Lung (tissue), 12 donors: Measurements from ENCODE around the gene NRIP1. TPM values are rescaled to one million over a fixed set of nuclear protein-coding genes. Genes with fewer than 3 reads are reported as not detected.

ENCODE experiments used
- ATAC-seq: fragments of 200-7000 bp; cut with Tn5 transposase; one replicate; pipeline ENCODE4 v1.9.1; 2020; ENCODE audit warnings: moderate number of reproducible peaks; ENCODE audit not compliant: insufficient read depth, low FRiP score
- DNase-seq, 3 donors: peaks; one replicate each; pipeline ENCODE4 v3.0.0-alpha.2; 2013 to 2017
- H3K27ac ChIP-seq, 2 donors: one replicate each; pipeline ENCODE4 v1.5.1; 2013; ENCODE audit warnings: mild to moderate bottlenecking in 2 of 2, moderate library complexity in 2 of 2, control low read depth in 1 of 2, inconsistent platforms in 1 of 2, low read depth in 1 of 2, low read length in 1 of 2
- H3K27me3 ChIP-seq, 3 donors: one replicate each; pipeline ENCODE4 v1.5.1; 2013; ENCODE audit warnings: low read length in 2 of 3; ENCODE audit not compliant: control insufficient read depth in 3 of 3, insufficient read depth in 3 of 3
- H3K36me3 ChIP-seq, 4 donors: one replicate each; pipeline ENCODE4 v1.5.1; 2013; ENCODE audit warnings: low read length in 4 of 4, mild to moderate bottlenecking in 1 of 4, moderate library complexity in 1 of 4; ENCODE audit not compliant: control insufficient read depth in 4 of 4, insufficient read depth in 4 of 4
- H3K4me1 ChIP-seq, 5 donors: one replicate each; pipeline ENCODE4 v1.5.1; 2013; ENCODE audit warnings: low read length in 5 of 5, mild to moderate bottlenecking in 2 of 5, moderate library complexity in 1 of 5; ENCODE audit not compliant: control insufficient read depth in 5 of 5, insufficient read depth in 5 of 5
- H3K4me3 ChIP-seq: one replicate; pipeline ENCODE4 v1.5.1; 2013; ENCODE audit warnings: mild to moderate bottlenecking, control low read depth, moderate library complexity
- H3K9ac ChIP-seq, 2 donors: one replicate each; pipeline ENCODE4 v1.5.1; 2013; ENCODE audit warnings: low read length in 2 of 2, control low read depth in 1 of 2; ENCODE audit not compliant: insufficient read depth in 1 of 2
- H3K9me3 ChIP-seq, 4 donors: one replicate each; pipeline ENCODE4 v1.5.1; 2013; ENCODE audit warnings: low read length in 3 of 4, mild to moderate bottlenecking in 1 of 4, moderate library complexity in 1 of 4; ENCODE audit not compliant: control insufficient read depth in 4 of 4, insufficient read depth in 3 of 4
- WGBS, 2 donors: extraction: QIAGEN DNeasy Blood & Tissue Kit; methylation state at CpG; one replicate each; pipeline ENCODE4 v1.1.7; 2013; 5-methylcytosine and 5-hydroxymethylcytosine counted together
- polyA plus RNA-seq, 2 donors: library from polyadenylated mRNA; stranded (reverse); fragments of 200-250 nt; gene quantifications; one replicate each; pipeline ENCODE4 v1.2.1, GENCODE V29; 2013
- total RNA-seq, 2 donors: library from RNA; depleted of rRNA in 1 of 2; stranded (reverse); fragments of >200 nt in 1 of 2; gene quantifications; one replicate each; pipeline ENCODE4 v1.2.1, GENCODE V29; 2014 to 2021
- TF ChIP-seq, protein P1 (sequence below): IDR thresholded peaks from 2 replicates; pipeline ENCODE4 v1.5.1; 2012; ENCODE audit warnings: mild to moderate bottlenecking; ENCODE audit errors: control extremely low read depth, extremely low read depth
- donor health status: control.
- donor health status: control.
- donor health status: Bipolar disorder and iron deficiency.
- donor health status: healthy.
- donor health status: DM: yes; HTN: yes; CAD: no.

Gene NRIP1
- total and polyA plus RNA-seq, 4 donors = 5.9 to 35.5 (median 18.3) TPM

GRCh38 chr21:15037095-15037899 is 27.5 kb downstream of the NRIP1 start:
- WGBS, 2 donors = 77 to 89% methylated on average over 5 of the region's 5 CpGs
- Histone ChIP-seq H3K27me3 (no peaks in the 10 kb centered on the region), H3K4me3 (no peak overlapping the region), H3K9me3 (no peaks in the 10 kb centered on the region), H3K27ac (no peak overlapping the region), H3K9ac (no peak overlapping the region), H3K4me1 (peaks cover 0 to 7% (median 0%) of the 10 kb centered on the region in 5 donors), H3K36me3 (peaks cover 0 to under 1% (median 0%) of the 10 kb centered on the region in 4 donors)
- TF ChIP-seq, protein P1, sequence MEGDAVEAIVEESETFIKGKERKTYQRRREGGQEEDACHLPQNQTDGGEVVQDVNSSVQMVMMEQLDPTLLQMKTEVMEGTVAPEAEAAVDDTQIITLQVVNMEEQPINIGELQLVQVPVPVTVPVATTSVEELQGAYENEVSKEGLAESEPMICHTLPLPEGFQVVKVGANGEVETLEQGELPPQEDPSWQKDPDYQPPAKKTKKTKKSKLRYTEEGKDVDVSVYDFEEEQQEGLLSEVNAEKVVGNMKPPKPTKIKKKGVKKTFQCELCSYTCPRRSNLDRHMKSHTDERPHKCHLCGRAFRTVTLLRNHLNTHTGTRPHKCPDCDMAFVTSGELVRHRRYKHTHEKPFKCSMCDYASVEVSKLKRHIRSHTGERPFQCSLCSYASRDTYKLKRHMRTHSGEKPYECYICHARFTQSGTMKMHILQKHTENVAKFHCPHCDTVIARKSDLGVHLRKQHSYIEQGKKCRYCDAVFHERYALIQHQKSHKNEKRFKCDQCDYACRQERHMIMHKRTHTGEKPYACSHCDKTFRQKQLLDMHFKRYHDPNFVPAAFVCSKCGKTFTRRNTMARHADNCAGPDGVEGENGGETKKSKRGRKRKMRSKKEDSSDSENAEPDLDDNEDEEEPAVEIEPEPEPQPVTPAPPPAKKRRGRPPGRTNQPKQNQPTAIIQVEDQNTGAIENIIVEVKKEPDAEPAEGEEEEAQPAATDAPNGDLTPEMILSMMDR = no peak
- DNase-seq (no peak), ATAC-seq (no peak)

GRCh38 chr21:15036189-15036588 is 28.6 kb downstream of the NRIP1 start:
- Histone ChIP-seq H3K4me3 (no peak overlapping the region), H3K27me3 (no peaks in the 10 kb centered on the region), H3K9me3 (no peaks in the 10 kb centered on the region), H3K36me3 (no peaks in the 10 kb centered on the region), H3K27ac (no peak overlapping the region), H3K9ac (no peak overlapping the region), H3K4me1 (peaks cover 0 to 7% (median 0%) of the 10 kb centered on the region in 5 donors)
- TF ChIP-seq, protein P1 = no peak
- 41 to 62% methylated on average over 1 of the region's 1 CpG for WGBS, 2 donors
- DNase-seq = no peak
- no peak for ATAC-seq

DNA sequence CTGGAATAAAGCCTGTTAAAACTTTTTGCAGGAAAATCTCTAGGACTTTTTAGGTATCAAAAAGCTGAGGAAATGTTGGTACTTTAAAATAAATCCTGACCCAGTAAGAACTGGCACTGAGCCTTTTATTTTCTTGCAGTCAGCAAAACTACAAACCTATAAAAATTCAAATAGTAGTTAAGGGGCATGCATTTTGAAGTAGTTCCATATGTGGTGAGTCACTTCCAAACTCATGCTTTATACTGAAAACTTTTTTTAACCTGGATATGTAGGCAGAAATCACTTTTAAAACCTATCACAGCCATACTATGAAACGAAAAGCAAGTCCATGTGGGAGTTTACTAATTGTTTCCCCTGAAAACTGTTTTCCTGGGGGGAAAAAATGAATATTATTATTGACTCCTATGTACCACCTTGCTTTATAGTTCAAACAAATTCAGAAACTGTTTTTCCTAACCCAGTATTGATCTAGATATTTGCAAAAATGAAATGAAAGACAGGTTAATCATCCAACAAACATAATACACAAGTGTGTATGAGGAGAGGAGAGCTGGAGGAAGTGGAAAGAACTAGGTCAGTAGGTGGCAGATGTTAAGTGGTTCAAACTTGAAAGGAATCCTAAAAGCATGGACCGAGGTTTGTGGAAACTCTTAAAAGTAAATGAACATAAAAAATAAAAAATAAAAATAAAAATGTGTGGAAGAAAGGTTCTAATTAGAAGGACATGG is 30.5 kb downstream of the NRIP1 start:
- DNase-seq = peak in 2 of 3 donors; percentile 17 to 21
- H3K9ac ChIP-seq = no peak overlapping the region
- no peak for ATAC-seq
- no peak overlapping the region for H3K4me3 ChIP-seq
- WGBS, 2 donors = 48 to 55% methylated on average over 2 of the region's 2 CpGs
- no peaks in the 10 kb centered on the region for H3K9me3 ChIP-seq
- no peaks in the 10 kb centered on the region for H3K36me3 ChIP-seq
- no peaks in the 10 kb centered on the region for H3K27me3 ChIP-seq
- H3K4me1 ChIP-seq = peaks cover 0 to 7% (median 1%) of the 10 kb centered on the region in 5 donors
- no peak overlapping the region for H3K27ac ChIP-seq
- TF ChIP-seq, protein P1 = no peak
